HFF-Myc (cell line): Measurements from ENCODE around the gene GPBP1.

Experiments used
- DNase-seq: peaks from one replicate; pipeline ENCODE4 v3.0.0-alpha.2; 2011; ENCODE audit warnings: low read depth; ENCODE audit errors: extremely low read depth
- H3K4me3 ChIP-seq: replicated peaks from 2 replicates; pipeline ENCODE4 v1.5.1; 2011; ENCODE audit warnings: low read depth, mild to moderate bottlenecking, control low read depth, low read length
- TF ChIP-seq, protein P1 (sequence below): IDR thresholded peaks from 2 replicates; pipeline ENCODE4 v1.5.1; 2012; ENCODE audit warnings: mild to moderate bottlenecking, low read depth, low read length, control low read depth; ENCODE audit errors: missing control alignments

GPBP1 gene

DNA sequence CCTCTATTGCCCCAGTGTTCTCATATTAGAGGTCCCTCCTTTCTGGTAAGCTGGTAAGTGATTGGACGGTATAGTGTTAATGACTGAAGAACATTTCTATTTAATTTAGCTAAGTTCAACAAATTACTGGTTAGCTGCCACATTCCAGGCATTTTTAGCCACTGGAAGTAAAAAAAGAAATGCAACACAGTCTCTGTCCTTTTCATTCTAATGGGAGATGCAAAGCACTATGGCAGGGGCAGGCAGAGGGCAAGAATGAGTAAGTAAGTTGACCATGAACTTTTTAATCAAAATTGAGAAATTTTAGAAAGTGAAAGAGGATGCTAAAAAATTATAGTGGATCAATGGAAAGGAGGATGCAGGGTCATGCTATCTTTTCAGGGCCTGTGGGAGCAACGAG, 137.4 kb downstream of the GPBP1 start:
- H3K4me3 ChIP-seq = no peak overlapping the region
- TF ChIP-seq, protein P1, sequence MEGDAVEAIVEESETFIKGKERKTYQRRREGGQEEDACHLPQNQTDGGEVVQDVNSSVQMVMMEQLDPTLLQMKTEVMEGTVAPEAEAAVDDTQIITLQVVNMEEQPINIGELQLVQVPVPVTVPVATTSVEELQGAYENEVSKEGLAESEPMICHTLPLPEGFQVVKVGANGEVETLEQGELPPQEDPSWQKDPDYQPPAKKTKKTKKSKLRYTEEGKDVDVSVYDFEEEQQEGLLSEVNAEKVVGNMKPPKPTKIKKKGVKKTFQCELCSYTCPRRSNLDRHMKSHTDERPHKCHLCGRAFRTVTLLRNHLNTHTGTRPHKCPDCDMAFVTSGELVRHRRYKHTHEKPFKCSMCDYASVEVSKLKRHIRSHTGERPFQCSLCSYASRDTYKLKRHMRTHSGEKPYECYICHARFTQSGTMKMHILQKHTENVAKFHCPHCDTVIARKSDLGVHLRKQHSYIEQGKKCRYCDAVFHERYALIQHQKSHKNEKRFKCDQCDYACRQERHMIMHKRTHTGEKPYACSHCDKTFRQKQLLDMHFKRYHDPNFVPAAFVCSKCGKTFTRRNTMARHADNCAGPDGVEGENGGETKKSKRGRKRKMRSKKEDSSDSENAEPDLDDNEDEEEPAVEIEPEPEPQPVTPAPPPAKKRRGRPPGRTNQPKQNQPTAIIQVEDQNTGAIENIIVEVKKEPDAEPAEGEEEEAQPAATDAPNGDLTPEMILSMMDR = no peak
- DNase-seq = no peak

DNA sequence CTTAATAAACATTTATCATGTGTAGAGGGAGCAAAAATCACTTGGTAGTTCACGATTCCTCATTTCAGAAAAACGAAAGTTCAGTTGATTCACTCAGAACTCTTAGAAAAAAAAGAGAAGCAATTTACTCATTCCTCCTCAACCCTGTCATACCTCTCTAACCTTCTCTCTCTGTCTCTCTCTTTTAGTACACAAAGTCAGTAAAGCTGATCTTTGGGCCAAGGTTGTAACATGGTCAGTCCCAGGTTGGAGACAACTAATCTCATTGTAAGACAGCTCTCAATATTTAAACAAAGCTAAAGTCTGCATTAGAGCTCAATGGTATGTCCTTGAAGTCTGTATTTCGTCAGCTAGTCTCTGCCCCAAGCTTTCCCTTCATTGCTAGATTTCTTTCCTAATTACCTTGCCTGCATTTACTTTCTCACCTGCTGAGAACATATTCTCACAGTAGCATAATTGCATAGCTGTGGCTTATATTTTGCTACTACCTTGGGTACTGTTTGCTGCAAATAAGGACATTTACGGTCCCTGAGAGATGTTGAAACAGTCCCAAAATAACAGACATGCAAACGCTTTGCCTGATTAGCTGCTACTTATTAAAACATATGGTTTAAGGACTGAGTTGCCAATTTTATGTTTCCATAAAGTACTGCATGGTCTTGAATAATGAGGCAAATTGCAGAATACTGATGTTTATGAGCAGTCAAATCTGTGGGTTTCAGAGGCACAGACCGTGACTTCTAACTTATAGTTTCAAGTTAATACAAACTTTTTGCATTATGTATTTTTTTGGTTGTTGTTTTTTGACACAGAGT, 138.3 kb downstream of the GPBP1 start:
- DNase-seq = no peak
- H3K4me3 ChIP-seq = no peak overlapping the region
- TF ChIP-seq, protein P1 = no peak

DNA sequence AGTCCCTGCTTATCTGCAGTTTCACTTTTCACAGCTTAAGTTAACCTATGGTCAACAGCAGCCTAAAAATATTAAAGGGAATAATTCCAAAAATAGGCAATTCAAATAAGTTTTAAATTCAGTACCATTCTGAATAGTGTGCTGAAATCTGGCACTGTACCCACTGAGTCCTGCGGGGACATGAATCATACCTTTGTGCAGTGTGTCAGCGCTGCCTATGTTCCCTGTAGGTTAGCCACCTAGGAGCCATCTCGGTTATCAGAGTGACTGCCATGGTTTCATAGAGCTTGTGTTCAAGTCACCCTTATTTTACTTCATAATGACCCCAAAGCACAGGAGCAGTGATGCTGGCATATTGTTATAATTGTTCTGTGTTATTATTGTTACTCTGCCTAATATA, 139.9 kb downstream of the GPBP1 start:
- TF ChIP-seq, protein P1 = no peak
- no peak for DNase-seq
- no peak overlapping the region for H3K4me3 ChIP-seq
